Hindlimb muscle (tissue), 1 donor: ENCODE data around the gene PARVG. TPM values are rescaled to one million over a fixed set of nuclear protein-coding genes. Genes with fewer than 3 reads are reported as not detected.
"Not testable (repeated sequence)": the region's sequence is repeated elsewhere in the genome, so short reads cannot be mapped to it uniquely, and the experiment has no call there.

Source experiments
- DNase-seq: peaks from one replicate; pipeline ENCODE4 v3.0.0-alpha.2; 2013
- polyA plus RNA-seq: library from polyadenylated mRNA; unstranded; fragments of 120-200 nt; gene quantifications from one replicate; pipeline ENCODE4 v1.2.1, GENCODE V29; 2013; ENCODE audit not compliant: insufficient read length

Gene PARVG
- polyA plus RNA-seq, 1 donor = 4.5 TPM

DNA sequence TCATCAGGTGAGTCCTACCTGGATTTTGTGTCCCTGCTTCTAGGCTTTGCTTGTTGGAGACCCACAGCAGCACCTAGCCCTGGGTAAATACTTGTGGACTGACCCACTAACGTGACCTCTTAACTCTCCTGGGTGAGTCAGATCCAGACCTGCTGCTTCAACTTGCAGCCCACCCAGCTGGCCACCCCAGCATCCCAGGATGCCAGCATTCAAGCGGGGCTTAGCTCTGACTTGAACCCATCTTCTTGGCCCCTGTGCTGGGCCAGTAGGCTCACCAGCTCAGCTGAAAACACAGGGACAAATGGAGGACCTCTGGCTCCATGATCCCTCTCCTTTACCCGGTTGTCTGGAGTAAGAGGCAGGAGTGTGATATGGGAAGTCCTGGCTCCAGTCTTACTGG lies 33.5 kb downstream of the PARVG start:
- DNase-seq = no peak

DNA sequence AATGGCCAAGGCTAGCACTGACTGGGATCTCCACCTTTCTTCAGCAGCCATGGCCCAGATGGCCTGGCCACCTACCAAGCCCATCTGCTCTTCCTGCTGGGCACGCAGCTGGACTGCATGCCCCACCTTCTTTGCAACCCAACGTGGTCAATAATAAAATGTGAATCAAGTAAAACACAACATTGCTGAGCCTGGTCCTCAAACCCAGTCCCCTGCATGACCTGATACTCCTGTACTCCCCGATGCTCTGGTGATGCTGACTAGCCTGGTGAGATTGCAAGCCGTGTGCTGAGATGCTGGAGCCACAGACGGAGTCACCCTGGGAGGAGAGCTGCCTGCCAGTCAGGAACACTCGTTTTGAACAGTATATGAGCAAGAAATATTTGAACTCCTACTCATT lies 34.0 kb downstream of the PARVG start:
- no peak for DNase-seq

DNA sequence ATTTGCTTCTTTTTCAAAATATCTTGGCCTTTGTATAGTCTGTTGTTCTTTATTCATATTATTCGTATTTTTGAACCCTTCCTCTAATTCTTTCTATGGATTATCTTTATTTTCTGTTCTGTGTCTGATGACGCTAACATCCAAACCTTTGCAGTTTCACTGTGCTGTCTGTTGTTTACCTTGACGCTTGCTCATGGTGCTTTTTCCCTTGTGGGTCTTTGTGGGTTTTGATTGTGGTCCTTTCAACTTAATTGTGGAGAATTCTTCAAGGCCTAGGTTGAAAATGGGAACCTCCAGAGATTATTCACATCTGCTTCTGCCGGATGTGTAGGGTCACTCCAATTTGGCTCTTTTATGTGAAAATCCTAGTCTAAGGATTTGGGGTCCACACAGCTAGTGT lies 34.6 kb downstream of the PARVG start:
- no peak for DNase-seq

DNA sequence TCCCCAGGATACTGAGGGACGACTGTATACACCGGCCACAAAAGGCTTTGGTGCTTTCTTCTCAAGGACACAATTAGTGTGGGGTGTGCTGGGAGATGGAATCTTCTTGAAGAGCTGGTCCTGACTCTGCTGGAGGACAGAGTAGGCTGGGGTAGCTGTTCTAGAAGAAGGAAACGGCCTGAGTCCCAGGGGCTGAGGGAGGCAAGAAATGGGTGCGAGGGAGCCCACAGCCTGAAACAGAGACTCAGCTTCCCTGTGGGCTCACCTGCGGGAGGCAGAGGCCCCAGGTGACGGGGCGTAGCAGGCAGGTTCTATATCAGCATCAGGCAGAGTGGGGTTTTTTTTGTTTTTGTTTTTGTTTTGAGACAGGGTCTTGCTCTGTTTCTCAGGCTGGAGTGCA lies 36.6 kb downstream of the PARVG start:
- no peak for DNase-seq

DNA sequence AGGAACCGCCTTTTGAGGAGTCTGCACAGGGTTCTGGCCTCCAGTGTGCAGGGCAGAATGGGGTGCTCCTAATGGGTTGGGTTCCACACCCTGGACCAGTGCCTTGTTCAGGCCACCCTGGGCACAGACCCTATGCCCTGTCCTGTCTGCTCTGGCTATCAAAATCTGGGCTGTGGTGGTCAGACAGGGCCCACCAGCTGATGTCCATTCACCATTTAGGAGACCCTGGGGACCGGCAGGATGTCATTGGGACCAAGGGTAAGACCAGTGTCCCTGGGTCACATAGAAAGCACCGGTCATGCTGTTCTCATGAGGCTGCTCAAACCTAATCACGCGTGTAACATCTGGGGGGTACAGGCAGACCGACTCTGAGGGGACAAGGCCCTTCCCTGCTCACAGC lies 37.3 kb downstream of the PARVG start:
- no peak for DNase-seq

DNA sequence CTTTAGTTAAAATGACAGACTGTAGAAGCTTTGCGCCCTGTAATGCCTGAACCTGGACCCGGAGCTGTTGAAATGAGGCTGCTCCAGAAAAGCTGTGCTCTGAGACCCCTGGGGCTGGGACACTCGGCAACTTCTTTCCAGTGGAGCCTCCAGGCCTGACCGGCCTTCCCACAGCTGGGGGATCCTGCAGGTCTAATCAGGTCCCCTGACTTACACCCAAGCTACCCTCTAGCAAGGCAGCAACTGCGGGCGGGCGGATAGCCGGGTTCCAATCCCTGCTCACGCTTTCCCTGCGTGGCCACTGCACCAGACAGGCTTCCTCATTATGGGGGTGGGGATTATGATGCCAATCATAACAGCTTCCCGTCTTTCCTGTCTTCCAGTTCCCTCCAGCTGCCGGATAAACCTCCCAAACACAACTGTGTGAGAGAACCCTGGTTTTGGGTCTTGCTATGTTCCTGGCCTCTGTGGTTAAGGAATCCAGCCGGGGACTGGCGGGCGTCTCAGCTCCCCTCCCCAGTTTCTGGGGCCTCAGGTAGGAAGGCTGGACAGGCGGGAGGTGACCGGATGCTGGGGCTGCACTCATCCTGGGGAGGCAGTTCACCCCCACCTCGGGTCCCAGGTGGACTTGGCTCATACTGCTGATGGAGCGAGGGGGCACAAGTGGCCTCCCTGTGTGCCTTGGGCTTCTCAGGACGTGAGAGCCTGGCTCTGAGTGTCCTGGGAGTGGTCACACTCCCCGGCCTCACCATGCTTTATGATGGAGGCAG lies 38.6 kb downstream of the PARVG start:
- no peak for DNase-seq

- no peak for DNase-seq
Measured at GRCh38 chr22:44220727-44221680, 40.3 kb downstream of the PARVG start.

DNA sequence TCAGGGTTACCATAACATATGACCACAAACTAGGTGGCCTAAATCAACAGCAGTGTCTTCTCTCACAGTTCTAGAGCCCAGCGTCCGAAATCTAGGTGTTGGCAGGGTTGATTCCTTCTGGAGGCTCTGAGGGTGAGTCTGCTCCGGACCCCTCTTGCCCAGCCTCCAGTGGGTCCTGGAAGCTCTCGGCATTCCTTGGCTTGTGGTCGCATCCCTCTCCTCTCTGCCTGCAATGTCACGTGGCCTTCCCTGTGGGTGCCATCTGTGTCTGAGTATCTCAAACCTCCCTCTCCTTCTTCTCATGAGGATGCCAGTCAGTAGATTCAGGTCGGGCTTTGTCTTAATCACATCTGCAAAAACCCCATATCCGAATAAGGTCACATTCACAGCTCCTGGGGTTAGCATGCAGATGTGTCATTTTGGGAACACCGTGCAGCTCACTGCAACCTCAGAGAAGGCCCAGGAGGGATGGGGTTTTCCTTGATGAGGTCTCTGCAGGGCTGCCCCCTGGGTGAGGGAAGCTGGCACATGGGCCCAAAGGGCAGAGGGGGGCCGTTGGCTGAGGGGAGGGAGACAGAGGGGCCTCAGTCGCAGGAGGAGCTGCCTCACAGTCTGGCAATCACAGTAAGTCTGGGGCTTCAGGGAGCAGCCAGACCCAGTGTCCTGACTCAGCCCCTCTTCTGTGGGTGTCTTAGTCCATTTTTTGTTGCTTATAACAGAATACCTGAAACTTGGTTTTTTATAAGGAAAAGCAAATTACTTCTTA lies 41.2 kb downstream of the PARVG start:
- no peak for DNase-seq

GRCh38 chr22:44224166-44224565 lies 43.4 kb downstream of the PARVG start:
- no peak for DNase-seq

DNA sequence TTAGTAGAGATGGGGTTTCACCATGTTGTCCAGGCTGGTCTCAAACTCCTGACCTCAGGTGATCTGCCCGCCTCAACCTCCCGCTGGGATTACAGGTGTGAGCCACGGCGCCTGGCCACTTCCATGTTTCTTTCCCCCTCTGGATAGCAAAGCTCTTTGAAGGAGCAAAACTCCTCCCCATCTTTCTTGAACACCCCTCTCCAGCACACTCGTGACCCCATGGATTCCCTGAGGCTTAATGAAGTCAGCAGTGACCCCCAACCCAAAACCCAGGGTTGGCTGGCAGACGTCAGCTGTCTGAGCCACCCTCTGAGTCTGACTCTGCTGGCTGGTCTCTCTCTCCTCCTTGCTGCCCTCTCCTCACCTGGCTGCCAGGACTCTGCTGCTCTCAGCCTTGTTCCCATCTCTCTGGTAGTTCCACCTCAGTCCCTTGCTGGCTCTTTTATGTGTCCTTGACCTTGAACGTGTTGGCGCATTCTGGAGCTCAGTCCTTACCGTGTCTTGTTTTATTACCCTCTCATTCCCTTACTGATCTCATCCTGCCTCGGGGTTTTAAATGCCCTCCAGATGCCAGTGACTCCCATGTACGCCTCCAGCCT lies 44.5 kb downstream of the PARVG start:
- no peak for DNase-seq

DNA sequence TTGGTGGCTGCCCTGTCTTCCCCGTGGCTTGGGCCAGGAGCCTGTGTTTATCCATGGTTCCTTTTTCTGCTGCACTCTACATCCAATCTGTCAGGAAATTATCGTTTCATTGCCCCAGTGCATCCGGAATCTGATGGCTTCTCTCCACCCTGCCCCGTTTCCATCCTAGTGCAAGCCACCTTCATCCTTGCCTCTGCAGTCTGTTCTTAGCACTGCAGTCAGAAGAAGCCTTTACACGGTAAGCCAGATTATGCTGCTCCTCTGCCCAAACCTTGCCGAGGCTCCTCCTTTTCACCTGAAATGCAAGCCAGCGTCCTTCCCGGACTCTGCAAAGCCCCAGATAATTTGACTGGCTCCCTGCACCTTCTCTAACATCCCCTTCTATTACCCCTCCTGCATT lies 45.1 kb downstream of the PARVG start:
- DNase-seq = no peak

GRCh38 chr22:44229331-44229730 lies 48.6 kb downstream of the PARVG start:
- no peak for DNase-seq

DNA sequence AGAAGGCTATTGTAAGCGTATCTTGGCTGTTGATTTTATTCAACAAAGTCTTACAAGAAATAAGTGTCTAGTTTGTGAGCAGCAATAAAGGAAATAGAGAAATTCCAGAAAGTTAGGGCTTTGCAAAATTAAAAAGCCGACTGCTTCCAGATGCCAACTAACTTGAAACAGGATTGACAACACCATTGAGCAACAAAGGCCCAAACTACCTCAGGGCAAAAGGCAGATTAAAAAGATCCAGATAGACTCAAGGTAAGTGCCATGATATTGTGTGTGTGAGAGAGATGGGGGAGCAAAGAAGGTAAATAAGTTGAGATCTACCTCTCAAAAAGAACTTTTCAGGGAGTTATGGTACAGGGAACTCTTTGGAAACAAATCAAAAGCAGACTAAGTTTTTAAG lies 49.1 kb downstream of the PARVG start:
- DNase-seq = no peak

DNA sequence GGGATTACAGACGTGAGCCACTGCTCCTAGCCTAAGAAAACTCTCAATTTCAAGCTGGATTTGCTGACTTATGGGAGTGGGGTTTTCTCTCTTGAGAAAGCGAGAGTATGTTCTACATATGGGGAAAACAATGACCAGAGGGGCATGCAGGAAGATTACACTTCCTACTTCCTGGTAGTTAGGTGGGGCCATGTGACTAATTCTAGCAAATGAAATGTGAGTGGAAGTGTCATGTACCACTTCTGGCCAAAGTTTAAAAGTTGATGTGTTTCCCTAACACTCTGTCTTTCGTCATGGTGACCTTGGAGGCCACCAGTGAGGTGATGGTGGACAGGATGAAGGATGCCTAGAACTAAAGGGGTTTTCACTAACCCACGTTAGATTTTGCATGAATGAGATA lies 50.5 kb downstream of the PARVG start:
- DNase-seq = no peak

- DNase-seq = not testable (repeated sequence)
Measured at GRCh38 chr22:44234372-44234771, 53.6 kb downstream of the PARVG start.

- DNase-seq = no peak
Measured at GRCh38 chr22:44237290-44237689, 56.6 kb downstream of the PARVG start.

GRCh38 chr22:44241121-44241520 lies 60.4 kb downstream of the PARVG start:
- not testable (repeated sequence) for DNase-seq

DNA sequence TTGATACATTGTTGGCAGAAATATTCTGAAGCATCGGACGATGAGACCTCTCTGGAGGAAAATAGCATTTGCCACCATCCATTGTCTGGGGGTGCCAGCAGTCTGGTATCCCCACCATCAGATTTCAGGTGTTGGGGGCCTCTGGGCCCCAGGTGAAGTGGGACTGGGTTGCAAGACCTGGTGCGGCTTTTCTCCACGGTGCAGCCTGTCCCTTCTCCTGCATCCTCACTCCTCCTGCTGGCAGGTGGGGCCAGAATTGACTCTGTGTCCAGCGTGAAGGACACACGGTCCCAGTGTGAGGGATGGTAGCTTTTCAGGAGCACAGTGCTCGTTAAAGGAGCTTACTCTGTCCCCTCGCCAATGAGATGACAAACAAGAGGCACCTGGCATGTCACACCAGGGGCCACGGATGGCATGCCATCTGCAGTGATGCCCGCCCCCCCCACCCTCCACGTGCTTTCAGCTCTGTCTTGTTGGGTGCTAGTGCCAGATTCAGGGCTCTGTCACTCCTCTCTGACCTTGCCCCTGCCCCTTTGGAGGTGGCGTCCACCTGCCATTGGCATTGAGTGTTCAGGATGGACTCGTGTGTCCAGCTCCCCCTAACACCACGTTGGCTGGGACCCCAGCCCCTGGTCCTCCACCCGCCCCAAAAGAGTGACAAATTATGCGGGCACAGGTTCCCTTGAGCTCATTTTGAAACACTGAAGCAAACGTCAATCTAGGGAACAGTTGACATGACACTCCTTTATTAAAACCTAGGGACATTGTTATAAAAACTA lies 62.4 kb downstream of the PARVG start:
- no peak for DNase-seq

DNA sequence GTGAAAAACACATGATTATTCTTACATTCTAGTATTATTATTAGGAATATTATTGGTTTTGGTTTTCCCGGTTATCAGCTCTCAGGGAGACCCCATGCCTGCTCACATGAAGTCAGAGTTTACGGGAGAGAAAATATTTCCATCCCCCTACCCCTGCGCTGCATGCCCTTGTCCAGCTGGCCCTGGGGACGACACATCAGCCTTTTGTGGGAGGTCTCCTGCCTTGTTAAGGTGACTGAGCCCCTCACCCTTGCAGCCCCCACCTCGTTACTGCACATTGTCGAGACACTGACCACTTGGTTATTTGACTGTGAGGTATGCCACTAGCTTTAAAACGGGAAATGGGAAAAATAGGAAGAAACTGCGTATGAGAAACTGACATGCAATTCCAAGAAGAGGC lies 63.0 kb downstream of the PARVG start:
- DNase-seq = no peak

GRCh38 chr22:44244265-44244822 lies 63.6 kb downstream of the PARVG start:
- DNase-seq = no peak

DNA sequence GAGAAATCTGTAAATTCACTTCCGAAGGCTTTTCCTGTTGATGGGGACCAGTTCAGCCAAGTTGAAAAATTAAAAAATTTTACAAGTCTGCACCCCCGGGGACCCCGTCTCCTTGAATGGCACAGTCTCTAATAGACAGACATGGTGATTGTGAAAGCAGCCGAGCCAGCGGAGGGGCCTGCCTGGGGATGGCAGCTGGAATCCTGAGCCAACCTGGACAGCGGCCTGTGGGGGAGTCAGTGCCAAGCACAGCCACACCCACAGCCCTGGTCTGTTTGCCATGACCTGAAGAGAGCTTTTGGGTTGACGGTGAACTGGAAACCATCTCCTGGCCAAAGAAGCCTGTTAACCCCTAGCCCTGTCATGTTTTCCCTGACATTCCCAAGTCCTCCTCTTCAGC lies 64.7 kb downstream of the PARVG start:
- no peak for DNase-seq
